ENCODE results near the gene FRMD4A.

The FRMD4A gene

DNA sequence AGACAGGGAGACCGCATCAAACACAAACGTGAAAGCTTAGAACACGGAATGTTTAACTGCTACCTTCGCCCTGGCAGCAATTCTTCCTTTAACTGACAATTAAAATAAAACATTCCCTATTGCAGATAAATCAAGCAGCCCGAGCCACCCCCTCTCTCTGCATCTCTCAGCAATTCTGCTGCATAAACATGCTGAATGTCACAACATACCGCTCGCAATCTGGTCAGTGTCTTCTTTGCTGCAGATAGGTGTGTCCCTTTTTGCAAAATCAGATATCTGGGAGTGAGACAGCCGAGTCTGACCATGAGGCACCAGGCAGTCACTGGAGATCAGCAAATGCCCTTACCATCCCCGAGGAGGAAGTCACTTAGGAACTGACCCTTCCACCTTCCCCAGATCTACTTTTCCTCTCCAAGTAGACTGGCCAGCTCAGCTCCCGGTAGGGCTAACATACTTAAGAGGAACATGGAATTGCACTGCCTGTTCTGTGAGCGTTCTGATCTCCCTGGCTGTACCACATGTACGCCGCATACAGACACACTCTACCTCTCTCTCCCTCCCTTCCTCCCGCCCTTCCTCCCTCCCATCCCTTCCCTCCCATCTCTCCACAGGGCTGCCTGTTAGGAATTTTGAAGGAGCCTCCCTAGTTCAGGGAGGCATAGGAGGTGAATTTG is at the start of gene FRMD4A:
FRMD4A (minus strand) TSS at position 537 of the 674 bp plus-strand sequence.
- no peak for DNase-seq

DNA sequence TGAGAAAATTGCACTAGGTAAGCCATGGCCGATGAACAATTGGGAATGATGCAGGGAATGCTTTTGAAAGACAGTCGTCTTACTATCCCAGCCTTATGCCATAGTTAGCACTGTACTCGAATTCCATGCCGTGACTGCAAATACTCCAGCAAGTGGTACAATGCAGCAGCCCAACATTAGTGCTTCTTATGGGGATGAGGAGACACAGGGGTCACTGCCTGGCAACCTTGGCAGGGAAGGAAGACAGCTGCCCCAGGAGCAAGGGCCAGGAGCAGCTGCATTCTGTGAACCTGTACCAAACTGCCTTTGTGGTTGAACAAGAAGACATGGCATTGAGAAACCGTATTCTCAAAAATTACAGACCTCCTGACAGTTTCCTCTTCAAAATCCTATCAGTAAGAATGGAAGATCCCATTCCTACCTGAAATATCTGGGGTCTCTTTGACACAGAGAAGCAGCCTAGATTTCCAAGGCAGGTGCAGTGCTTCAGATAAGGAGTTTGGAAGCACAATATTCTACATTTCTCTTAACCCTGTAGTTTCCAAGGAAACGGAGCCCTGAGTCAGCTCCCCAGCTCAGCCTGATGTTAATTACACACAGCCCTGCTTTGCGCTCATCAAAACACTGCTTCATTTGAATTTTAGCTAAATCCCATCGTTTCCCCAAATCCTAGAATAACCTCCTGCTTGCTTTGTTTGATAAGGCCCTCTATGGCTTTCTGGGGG is 49.0 kb upstream of the FRMD4A start:
- DNase-seq: no peak

DNA sequence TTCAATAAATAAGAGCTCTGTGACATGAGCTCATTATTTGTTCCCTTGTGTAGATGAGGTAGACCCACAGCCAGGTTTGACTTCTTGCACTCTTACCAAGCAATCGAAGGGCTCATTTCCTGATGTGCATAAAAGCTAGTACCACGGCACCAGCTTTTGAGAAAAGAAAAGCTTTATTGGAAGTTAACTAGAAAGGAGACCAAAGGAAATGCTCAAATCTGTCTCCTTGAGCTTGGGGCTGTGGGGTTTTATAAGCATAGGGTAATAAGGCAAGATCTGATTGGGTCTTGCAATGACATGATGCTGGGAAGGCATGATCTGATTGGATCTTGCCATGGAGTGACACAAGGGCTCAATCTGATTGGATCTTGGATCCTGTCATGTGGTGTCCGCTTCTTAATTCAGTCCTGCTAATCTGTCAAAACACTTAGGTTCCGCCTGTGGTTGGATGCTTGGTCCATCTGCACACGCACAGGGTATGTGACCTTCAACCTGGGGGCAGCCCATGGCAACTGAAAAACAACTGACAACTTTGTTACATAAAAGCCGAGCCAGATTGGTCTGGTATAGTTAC is 47.8 kb upstream of the FRMD4A start:
- DNase-seq: no peak

DNA sequence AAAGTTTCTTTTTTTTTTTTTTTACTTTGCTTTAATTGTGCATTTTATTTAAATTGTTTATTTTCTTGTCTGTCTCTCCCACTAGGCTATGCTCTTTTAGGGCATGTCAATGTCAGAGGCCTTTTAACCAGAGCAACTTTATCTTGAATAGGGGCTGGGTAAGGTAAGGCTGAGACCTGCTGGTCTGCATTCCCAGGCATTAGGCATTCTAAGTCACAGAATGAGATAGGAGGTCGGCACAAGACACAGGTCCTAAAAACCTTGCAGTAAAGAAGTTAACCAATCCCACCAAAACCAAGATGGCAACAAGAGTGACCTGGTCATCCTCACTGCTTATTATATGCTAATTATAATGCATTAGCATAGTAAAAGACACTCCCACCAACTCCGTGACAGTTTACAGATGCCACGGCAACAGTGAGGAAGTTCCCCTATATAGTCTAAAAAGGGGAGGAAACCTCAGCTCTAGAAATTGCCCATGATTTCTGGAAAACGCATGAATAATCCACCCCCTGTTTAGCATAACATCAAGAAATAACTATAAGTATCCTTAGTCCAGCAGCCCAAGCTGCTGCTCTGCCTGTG is 47.0 kb upstream of the FRMD4A start:
- DNase-seq: no peak

DNA sequence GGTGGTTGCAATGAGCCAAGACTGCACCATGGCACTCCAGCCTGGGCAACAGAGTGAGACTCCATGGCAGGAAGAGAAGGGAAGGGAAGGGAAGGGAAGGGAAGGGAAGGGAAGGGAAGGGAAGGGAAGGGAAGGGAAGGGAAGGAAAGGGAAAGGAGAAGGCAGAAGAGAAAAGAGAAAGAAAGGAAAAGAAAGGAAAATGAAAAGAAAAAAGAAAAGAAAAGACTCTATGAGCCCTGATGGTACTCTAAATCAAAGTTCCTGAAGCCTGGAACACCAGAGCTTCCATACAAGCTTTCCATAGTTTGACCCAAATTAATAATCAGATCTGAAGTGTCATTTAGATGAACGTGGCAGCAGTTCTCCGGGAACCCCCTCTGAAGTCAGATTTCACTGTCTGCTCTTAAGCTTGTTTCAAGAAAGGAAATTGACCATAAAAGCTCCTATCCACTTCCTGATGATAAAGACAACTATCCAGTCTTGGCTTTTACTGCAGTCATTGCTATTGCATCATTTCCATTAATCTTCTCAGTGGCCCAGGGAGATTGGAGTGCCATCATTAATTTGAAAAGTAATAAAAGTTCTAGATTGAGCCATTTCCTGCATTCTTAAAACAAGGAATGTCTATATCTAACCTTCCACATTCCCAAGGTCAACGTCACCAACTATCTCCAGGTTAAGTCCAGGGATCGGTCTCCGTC is 44.2 kb upstream of the FRMD4A start:
- no peak for DNase-seq

DNA sequence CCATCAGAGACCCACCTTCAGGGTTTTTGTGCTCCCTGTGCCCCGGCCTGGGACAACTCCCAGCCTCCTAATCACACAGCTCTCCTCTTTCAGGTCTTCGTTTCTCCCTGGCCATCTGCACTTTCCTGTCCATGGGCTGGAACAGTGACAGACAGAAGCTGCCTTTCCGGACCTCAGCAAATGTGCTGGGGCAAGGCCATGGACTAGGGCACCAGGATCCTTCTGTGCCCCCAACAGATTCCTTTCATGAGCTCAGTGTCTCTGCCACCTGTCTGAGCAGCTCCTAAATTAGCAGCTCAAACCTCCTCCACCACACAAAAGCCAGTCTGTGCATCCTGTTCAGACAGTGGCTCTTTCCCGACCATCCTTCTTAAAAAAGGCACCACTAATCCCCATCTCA is 41.9 kb upstream of the FRMD4A start:
- no peak for DNase-seq

DNA sequence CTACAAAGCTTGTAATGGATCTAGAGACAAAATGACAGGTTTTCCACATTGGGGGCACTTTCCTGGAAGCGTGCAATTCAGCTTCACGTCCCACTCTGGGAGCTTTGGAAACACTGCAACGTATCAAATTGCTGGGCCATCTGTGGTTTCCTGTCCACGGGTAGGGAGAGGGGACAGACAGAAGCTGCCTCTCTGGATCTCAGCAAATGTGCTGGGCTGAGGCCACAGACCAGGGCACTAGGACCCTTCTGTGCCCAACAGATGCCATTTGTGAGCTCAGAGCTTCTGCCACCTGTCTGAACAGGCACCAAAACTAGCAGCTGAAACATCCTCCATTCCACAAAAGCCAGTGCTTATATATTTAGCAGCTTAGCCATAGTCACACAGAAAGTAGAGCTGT is 40.9 kb upstream of the FRMD4A start:
- DNase-seq: no peak

DNA sequence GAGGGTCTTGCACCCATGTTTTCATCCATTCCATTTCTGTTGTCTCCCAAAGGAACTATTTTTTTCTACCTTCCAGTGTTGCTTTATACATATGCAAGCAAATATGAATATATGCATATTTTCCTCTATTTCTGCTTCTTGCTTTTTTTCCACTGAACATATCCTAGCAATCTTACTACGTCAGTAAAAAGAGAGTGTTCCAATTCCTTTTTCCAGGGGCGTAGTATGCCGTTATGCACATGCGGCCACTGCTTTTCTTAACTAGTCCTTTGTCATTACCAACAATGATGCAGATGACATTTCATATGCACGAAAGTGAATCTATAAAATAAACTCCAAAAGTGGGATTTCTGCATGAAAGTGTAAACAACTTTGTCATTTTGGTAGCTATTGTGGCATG is 40.2 kb upstream of the FRMD4A start:
- DNase-seq: no peak

DNA sequence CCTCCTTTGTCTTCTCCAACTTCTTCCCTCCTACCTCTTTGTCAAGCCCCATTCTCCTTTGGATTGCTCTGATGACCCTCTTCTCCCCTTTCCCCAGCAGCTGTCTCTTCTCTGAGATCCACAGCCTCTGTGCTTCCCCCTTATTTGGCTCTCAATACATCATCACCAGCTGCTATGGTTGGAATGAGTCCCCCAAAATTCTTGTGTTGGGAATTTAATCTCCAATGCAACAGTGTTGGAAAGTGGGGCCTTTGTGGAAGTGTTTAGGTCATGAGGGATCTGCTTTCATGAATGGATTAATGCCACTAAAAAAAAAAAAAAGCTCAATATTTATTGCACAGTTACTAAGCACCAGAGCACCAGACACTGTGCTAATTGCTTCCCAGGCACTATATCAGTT is 39.2 kb upstream of the FRMD4A start:
- no peak for DNase-seq

DNA sequence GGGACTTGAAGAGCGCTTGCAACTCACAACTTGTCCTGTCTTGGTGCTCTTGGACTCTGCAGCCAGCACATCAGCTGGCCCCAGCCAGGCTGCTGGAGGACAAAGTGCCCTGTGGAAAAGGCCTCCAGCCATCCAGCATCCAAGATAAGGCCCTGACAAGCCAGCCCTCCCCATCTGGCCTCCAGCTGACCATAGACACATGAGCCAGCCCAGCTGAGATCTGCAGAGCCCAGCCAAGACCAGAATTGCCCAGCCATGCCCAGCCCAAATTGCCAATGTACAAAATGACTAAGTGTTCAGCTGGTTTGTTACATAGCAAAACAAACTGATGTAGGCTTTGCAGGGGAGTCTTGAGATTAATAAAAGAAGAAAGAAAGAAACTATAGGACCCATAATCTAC is 36.0 kb upstream of the FRMD4A start:
- DNase-seq: no peak

DNA sequence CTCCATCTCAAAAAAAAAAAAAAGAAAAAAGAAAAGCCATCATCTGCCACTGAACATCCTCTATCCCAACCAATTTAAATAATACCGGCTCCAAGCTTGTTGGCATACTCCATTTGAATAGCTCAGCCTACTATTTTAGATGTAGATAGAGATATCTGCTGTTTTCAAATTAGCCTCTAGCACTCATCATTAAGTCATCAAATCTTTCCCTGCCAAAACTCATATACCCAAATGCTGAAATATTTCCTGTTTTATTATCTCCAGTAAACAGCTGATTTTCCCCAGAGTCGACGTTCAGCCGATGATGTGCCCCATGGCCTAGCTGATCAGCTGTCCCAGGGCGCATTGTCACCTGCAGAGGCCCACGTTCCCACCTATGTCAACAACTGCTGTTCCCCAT is 34.5 kb upstream of the FRMD4A start:
- no peak for DNase-seq

DNA sequence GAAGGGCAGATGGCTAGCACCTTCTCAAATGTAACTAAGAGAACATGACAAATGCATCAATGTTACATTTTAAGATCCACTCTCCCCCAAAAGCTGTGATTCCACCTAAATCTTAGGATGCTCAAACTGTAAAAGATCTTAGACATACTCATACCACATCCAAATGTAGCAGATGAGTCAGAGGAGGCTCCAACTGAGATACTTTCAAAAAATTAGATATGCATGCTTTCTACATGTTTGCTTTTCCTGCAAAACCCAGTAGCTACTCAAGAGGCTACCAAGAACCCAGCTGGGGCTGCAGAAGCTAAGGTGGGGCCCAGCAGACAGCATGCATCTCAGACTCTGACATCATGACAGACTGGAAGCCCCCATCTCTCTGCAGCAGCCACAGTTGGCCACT is 31.4 kb upstream of the FRMD4A start:
- no peak for DNase-seq

DNA sequence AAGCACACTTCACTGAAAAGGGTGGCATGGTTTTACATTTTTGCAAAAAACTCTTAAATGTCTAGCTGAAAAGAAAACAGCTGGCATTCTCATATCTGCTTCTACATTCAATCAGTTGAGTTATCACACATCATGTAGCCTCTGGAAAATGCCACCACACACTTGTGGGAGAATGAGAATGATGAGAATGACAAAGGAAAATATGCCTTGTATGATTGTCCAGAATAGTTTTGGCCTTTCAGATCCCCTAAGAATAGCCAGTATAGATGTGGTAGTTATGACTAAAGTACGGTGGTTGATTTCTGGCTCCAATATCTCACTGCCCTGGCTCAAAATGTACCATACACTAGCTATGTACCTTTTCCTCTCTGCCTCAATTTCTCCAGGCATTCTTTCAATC is 30.2 kb upstream of the FRMD4A start:
- DNase-seq: no peak

DNA sequence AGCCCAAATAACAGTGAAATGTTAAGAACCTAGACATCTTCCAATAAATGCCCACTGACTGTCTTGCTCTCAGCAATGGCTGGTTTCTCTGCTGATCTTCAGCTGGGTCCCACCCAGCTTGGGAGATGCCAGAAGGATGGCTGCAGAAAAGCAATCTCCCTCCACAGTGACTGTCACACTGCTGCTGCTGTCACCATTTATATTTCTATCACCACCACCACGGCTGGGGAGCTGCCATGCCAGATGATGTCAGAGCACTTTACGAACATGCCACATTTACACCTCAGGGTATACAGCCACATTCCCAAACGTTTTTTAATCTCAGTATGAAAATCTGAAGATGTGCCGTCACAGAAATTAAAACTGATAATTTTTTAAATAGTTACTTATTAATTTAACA is 29.8 kb upstream of the FRMD4A start:
- DNase-seq: no peak

DNA sequence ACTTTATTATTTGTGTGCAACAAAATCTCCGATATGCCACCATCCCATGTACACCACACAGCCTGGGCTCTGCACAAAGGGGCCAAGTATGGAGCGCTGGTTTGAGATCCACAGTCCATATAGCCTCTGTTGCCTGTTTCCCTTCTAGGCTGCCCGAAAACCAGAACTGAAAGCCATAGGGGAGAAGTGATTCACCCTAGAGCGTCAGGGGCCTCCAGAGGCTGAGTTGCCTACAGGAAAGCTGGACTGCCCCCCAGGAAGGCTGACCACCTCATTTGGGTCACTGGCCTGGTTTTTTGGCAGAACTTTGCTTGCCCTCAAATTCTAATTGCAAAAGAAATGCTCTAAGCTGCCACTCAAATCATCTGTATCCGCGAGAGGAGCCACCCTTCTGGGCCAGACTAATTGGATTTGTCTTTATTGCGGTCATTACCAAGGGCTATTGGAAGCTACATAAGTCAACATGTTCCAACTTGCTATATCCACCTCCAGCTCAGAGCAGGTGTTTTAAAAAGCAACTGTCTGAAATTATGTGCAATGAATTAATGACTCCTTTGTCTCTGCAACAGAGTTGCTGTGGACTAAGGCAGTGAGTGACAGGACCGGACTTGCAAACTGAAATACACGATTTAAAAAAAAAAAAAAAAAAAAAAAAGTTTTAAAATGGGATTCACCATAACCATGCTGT is 28.3 kb upstream of the FRMD4A start:
- no peak for DNase-seq

DNA sequence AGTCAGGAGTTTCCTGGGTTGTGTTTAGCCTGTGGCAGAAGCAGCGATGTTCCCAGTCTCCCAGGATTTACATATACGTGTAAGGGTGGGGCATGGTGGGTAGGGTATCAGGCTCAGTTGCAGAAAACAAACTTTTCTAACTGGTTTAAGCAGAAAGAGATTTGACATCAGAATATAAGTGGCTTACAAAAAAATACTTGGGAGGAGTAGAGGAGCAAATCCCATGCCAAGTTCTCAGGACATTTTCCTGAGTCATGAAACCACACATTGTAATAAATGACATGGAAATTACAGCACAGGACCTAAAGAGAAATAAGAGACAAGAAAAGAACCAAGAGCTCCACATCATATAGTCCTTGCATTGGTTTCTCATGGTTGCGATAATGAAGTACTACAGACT is 26.2 kb upstream of the FRMD4A start:
- DNase-seq: no peak

DNA sequence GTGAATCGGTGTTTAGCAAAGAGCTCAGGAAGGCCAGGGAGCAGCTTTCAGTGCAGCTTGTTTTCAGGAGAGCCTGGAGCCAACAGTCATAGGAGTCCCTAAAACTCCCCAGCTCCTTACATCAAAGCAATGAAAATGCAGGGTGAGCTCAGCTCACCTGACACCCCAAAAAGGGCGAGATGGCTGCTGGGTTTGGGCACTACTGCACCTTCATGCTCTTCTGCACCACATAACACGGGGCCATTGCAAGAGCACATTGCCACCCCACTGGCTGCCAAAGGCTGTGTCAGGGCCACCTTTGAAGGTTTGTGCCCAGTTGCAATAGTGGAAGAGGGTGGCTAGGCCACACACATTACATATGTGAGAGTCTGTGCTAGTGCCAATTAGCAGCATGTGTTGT is 25.0 kb upstream of the FRMD4A start:
- DNase-seq: no peak

DNA sequence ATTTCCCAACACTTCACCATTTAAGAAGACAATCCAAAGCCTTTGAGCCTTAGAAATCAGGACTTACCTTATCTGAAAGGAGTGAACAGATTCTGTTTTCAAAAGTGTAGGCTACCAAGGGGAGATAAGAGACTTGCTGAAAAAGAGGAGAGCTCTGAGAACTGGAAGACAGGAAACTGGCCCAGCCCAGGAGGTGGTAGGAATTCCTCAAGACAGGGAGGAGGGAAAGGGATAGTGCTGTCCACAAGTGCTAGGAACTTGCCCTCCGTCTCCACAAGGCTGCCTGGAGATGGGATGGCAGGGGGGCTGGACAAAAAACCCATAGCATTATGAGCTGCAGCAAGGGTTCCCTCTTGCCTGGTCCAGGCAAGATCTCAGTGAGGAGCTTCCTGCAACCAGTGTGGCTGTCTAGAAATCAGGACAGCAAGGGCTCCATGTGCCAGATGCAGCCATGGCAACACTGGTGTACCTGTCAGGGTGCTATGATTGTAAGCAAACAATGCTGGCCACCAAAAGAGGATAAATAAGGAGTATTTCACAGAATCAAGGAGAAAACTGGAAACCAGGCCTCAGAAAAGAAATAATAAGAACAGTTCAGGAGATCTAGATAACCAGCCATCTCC is 22.7 kb upstream of the FRMD4A start:
- DNase-seq: no peak

DNA sequence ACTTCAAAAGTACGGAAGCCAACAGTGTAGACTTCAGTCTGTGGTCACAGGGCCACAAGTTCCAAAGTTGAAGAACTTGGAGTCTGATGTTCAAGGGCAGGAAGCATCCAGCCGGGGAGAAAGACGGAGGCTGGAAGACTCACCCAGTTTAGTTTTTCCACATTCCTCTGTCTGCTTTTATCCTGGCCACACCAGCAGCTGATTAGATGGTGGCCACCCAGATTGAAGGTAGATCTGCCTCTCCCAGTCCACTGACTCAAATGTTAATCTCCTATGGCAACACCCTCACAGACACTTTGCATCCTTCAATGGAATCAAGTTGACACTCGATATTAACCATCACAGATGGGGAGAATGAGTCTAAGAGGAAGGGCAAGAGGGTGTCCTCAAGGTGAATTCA is 19.3 kb upstream of the FRMD4A start:
- DNase-seq: no peak

DNA sequence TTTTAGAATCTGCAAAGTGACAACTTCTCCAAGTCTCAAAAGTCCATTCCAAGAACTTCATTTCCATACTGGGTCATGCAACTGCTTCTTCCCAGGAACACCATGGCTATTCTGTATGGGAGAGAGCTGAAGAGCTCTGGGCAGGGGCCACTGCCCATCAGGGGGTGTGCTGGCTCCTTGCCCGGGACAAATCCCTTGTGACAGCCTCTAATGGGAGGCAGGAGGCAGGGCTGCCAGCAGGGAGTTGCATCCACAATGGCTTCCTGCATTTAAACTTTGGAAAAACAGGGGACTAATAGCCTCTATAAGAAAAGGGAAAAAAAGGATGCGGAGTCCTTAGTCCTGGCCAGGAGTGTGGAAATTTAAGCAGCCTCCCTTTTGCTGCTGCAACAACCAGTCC is 18.4 kb upstream of the FRMD4A start:
- no peak for DNase-seq

DNA sequence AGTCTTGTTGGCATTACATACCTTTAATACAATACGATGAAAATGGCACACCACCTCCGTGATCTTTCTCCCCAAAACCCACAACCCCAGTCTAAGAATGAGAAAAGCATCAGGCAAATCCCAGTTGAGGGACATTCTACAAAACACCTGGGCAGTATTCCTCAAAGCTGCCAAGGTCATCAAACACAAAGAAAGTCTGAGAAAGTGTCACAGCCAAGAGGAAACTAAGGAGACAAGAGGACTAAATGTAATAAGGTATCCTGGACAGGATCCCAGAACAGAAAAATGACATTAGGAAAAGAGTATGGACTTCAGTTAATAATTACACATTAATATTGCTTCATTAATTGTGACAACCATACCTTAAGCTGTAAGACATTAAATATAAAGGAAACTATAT is 14.5 kb upstream of the FRMD4A start:
- no peak for DNase-seq

DNA sequence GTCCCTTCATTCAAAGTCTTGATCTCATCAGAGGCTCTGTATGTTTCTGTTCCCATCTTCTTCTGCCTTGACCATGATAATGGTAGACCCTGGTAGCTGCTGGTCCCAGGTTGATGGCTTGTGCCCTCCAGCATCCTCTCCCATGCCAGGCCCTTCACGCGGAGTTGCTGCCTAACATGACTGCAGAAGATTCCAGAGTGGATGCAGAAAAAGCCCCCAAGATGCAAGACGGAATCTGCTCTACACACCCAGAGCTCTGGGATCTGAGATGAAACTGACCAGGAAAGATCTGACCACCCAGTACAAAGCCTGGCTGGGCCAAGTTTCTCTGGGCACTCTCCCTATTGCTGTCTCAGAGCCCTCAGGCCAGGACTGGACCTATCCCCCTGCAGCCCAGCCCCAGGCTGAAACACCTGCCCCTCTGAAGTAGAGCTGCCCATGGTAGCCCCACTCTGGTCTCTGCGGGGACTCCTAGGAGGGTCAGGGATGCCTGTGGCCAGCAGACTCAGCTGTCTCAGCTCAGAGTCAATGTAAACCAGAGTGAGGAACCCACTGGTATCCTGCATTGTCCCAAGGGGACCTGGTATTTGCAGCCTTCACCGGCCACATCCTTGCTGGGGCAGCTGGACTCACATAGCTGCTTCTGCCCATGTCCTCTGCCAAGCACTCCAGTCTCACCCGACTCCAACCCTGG is 9.5 kb upstream of the FRMD4A start:
- DNase-seq: no peak
